IgD-negative memory B cell (primary cell): ENCODE measurements around the gene CAV1. TPM values are rescaled to one million over a fixed set of nuclear protein-coding genes. Genes with fewer than 3 reads are reported as not detected.
"Not testable (repeated sequence)": the region's sequence is repeated elsewhere in the genome, so short reads cannot be mapped to it uniquely, and the experiment has no call there.

Experiments
- H3K27ac Mint-ChIP-seq, 3 donors: one replicate each; pipeline ENCODE4 v1.8.0; 2020 to 2022; ENCODE audit warnings: mild to moderate bottlenecking in 3 of 3, mixed read lengths in 3 of 3, moderate library complexity in 1 of 3
- H3K27me3 Mint-ChIP-seq: one replicate; pipeline ENCODE4 v1.8.0; 2021; ENCODE audit warnings: mixed read lengths
- H3K36me3 Mint-ChIP-seq: one replicate; pipeline ENCODE4 v1.8.0; 2020; ENCODE audit warnings: mild to moderate bottlenecking, mixed read lengths
- H3K4me1 Mint-ChIP-seq, 3 donors: one replicate each; pipeline ENCODE4 v1.8.0; 2020 to 2022; ENCODE audit warnings: mixed read lengths in 3 of 3, mild to moderate bottlenecking in 1 of 3
- H3K4me3 Mint-ChIP-seq, 4 donors: one replicate each; pipeline ENCODE4 v1.8.0; 2020 to 2022; ENCODE audit warnings: mild to moderate bottlenecking in 4 of 4, mixed read lengths in 4 of 4, moderate library complexity in 3 of 4
- H3K9me3 Mint-ChIP-seq, 3 donors: one replicate each; pipeline ENCODE4 v1.8.0; 2020 to 2021; ENCODE audit warnings: mixed read lengths in 3 of 3, mild to moderate bottlenecking in 1 of 3
- polyA plus RNA-seq: library from polyadenylated mRNA; unstranded; fragments of 300-500 nt; fragmentation: Illumina TruSeq; gene quantifications from one replicate; pipeline ENCODE4 v1.2.3, GENCODE V29; 2021

Gene CAV1, protein sequence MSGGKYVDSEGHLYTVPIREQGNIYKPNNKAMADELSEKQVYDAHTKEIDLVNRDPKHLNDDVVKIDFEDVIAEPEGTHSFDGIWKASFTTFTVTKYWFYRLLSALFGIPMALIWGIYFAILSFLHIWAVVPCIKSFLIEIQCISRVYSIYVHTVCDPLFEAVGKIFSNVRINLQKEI
- polyA plus RNA-seq: 2.3 TPM

DNA sequence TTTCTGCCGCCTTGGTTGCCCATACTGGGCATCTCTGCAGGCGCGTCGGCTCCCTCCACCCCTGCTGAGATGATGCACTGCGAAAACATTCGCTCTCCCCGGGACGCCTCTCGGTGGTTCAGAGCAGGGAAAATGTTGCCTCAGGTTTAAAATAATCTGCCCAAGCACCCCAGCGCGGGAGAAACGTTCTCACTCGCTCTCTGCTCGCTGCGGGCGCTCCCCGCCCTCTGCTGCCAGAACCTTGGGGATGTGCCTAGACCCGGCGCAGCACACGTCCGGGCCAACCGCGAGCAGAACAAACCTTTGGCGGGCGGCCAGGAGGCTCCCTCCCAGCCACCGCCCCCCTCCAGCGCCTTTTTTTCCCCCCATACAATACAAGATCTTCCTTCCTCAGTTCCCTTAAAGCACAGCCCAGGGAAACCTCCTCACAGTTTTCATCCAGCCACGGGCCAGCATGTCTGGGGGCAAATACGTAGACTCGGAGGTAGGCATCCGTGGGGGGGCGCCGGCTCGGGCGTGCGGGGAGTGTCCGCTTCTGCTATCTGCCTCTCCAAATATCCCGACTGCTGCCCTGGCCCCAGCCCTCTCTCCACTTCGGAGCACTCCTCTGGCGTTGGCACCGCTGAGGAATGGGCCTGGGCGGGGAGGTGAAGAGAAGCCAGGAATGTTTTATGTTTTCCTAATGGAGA, at the start of gene CAV1:
Gene CAV1 (plus strand): TSS at position 428 of the 689 bp plus-strand sequence. CDS start 27 bp downstream, at position 455.
- Mint-ChIP-seq H3K27ac (peak within 1 kb of the TSS in 1 of 3 donors; percentile 88), H3K27me3 (peaks cover 25% of the 10 kb centered on the region), H3K4me3 (peak within 1 kb of the TSS; percentile 86 to 97 (median 93)), H3K4me1 (peaks cover 7 to 12% (median 9%) of the 10 kb centered on the region in 3 donors), H3K9me3 (no peaks in the 10 kb centered on the region), H3K36me3 (no peaks in the 10 kb centered on the region)

DNA sequence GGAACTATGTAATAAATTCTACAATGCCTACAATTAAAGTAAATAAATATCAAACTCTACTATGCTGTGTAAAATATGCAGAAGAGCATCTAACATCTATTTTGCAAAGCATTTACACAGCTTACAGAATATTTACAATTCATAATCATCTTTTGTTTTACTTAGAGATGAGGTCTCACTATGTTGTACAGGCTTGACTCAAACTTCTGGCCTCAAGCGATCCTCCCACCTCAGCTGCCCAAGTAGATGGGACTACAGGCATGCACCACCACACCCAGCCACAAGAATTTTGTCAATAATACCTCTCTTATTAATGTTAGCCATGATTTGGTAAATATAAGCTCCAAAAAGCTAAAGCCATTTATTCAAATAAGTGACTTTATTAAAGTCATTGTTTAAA, 47.2 kb upstream of the CAV1 start:
- Mint-ChIP-seq H3K27me3 (peaks cover 11% of the 10 kb centered on the region), H3K36me3 (no peaks in the 10 kb centered on the region), H3K27ac (no peak overlapping the region), H3K9me3 (peaks cover 3 to 8% (median 7%) of the 10 kb centered on the region in 3 donors), H3K4me3 (no peak overlapping the region), H3K4me1 (no peaks in the 10 kb centered on the region)

DNA sequence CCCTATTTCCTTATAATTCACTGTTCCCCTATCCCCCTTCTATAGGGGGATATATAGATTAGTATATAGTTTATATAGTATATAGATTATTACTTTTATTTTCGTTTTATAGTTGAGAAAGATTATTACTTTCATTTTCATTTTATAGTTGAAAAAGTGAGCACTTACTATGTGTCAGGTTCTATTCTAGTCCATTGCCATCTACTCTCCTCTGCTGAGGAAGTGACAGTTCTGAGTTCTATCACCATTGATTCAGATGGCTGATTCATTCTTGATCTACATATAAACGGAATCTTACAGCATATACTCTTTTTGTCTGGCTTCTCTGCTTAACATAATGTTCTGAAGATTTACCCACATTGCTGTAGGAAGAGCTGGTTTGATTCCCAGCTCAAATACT, 46.0 kb upstream of the CAV1 start:
- H3K27me3 Mint-ChIP-seq: peaks cover 7% of the 10 kb centered on the region
- no peaks in the 10 kb centered on the region for H3K4me1 Mint-ChIP-seq
- H3K9me3 Mint-ChIP-seq: peaks cover 7 to 8% (median 7%) of the 10 kb centered on the region in 3 donors
- H3K27ac Mint-ChIP-seq: no peak overlapping the region
- H3K36me3 Mint-ChIP-seq: no peaks in the 10 kb centered on the region
- no peak overlapping the region for H3K4me3 Mint-ChIP-seq

DNA sequence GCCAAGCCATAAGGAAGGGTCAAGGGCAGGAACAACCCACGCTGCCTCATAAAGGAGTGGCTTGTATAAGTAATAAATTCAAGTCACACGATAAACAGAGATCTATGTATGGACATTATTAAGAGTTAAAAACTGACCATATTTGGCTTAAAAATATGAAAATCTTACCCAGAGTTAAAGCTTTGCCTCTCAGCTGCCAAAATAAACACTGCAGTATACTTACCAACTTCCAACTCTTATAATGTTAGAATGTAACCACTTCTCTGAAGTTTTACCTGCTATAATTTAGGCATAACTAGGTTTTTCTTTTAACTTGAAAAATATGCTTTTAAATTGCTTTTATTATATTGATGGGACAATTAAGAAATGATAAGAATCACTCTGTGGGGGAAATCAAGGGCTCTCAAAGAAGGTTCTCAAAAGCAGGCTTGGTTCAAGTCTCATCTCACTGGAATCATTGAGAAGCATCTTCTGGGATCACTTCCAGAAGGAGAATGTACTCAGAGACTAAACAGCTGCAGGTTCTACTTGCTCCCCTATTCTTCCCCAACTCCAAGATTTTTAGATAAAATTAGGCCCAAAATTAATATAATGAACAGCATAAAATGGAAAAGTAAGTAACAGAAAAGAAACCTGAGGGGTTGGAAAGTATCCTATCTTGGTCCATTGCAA, 41.4 kb upstream of the CAV1 start:
- H3K4me3 Mint-ChIP-seq: no peak overlapping the region
- H3K36me3 Mint-ChIP-seq: peaks cover 1% of the 10 kb centered on the region
- H3K9me3 Mint-ChIP-seq: peaks cover 0 to 3% (median 3%) of the 10 kb centered on the region in 3 donors
- H3K27ac Mint-ChIP-seq: no peak overlapping the region
- no peaks in the 10 kb centered on the region for H3K4me1 Mint-ChIP-seq
- H3K27me3 Mint-ChIP-seq: peaks cover 10% of the 10 kb centered on the region

GRCh38 chr7:116484389-116484788, 40.4 kb upstream of the CAV1 start:
- not testable (repeated sequence) for H3K27ac Mint-ChIP-seq, H3K36me3 Mint-ChIP-seq, H3K9me3 Mint-ChIP-seq, H3K4me3 Mint-ChIP-seq, H3K4me1 Mint-ChIP-seq
- peaks cover 10% of the 10 kb centered on the region for H3K27me3 Mint-ChIP-seq

- Mint-ChIP-seq H3K36me3 (peaks cover 1% of the 10 kb centered on the region), H3K4me1 (no peaks in the 10 kb centered on the region), H3K27ac (no peak overlapping the region), H3K9me3 (peaks cover 0 to under 1% (median 0%) of the 10 kb centered on the region in 3 donors), H3K27me3 (peaks cover 14% of the 10 kb centered on the region), H3K4me3 (no peak overlapping the region)
These were observed 36.8 kb upstream of the CAV1 start for GRCh38 chr7:116487907-116488521.

- no peaks in the 10 kb centered on the region for H3K4me1 Mint-ChIP-seq
- no peak overlapping the region for H3K4me3 Mint-ChIP-seq
- peaks cover 10% of the 10 kb centered on the region for H3K27me3 Mint-ChIP-seq
- H3K36me3 Mint-ChIP-seq: no peaks in the 10 kb centered on the region
- no peak overlapping the region for H3K27ac Mint-ChIP-seq
- no peaks in the 10 kb centered on the region for H3K9me3 Mint-ChIP-seq
These were observed 34.5 kb upstream of the CAV1 start for GRCh38 chr7:116490351-116490750.

- Mint-ChIP-seq H3K27ac (no peak overlapping the region), H3K9me3 (no peaks in the 10 kb centered on the region), H3K36me3 (no peaks in the 10 kb centered on the region), H3K4me1 (no peaks in the 10 kb centered on the region), H3K4me3 (no peak overlapping the region), H3K27me3 (peaks cover 11% of the 10 kb centered on the region)
These were observed 32.8 kb upstream of the CAV1 start for GRCh38 chr7:116491887-116492653.

DNA sequence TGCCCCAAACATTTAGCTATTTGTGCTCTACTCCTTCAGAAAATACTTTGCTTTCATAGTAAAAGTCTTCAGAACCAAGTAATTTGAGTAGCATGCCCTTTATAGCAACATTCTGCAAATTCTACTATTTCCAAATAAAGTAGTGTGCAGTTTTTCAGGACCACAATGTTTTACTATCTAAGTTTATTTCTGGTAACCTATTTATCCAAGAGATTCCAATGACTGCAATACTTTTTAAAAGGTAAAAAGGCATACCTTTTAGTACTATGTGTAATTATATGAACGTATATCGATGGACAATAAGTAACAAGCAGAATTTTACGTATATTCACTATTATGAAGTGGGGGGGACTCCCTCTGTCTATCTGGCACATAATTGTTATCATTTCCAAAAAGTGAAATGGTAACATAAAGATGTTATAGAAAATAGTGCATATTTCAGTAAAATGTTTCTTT, 32.2 kb upstream of the CAV1 start:
- H3K36me3 Mint-ChIP-seq: no peaks in the 10 kb centered on the region
- no peak overlapping the region for H3K27ac Mint-ChIP-seq
- no peak overlapping the region for H3K4me3 Mint-ChIP-seq
- no peaks in the 10 kb centered on the region for H3K4me1 Mint-ChIP-seq
- H3K27me3 Mint-ChIP-seq: peaks cover 11% of the 10 kb centered on the region
- no peaks in the 10 kb centered on the region for H3K9me3 Mint-ChIP-seq

GRCh38 chr7:116493449-116493848, 31.4 kb upstream of the CAV1 start:
- no peak overlapping the region for H3K4me3 Mint-ChIP-seq
- no peaks in the 10 kb centered on the region for H3K36me3 Mint-ChIP-seq
- no peaks in the 10 kb centered on the region for H3K9me3 Mint-ChIP-seq
- H3K27ac Mint-ChIP-seq: no peak overlapping the region
- H3K27me3 Mint-ChIP-seq: peaks cover 16% of the 10 kb centered on the region
- H3K4me1 Mint-ChIP-seq: peaks cover 0 to 4% (median 3%) of the 10 kb centered on the region in 3 donors

DNA sequence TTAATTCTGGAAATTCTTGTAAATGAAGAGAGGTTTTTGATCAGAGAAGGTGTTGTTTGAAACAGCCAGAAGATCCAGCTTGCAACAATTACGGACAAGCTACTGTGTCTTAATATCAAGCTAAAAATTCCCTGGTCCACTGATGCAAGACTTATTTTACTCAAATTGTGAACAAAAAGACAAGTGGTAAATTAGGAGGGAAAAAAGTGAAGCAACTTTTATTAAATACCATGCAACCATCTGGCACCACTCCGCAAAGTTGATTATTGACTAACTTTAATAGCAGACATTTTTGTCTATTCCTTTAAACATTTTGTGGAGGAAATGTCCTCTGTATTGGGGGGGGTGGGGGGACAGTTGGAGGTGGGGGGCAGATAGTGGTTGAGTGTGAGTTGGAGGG, 30.4 kb upstream of the CAV1 start:
- peaks cover 23% of the 10 kb centered on the region for H3K27me3 Mint-ChIP-seq
- H3K36me3 Mint-ChIP-seq: no peaks in the 10 kb centered on the region
- no peak overlapping the region for H3K4me3 Mint-ChIP-seq
- H3K27ac Mint-ChIP-seq: no peak overlapping the region
- no peaks in the 10 kb centered on the region for H3K9me3 Mint-ChIP-seq
- peaks cover 1 to 7% (median 4%) of the 10 kb centered on the region in 3 donors for H3K4me1 Mint-ChIP-seq

- peaks cover 7 to 12% (median 9%) of the 10 kb centered on the region in 3 donors for H3K4me1 Mint-ChIP-seq
- no peak overlapping the region for H3K4me3 Mint-ChIP-seq
- no peaks in the 10 kb centered on the region for H3K36me3 Mint-ChIP-seq
- H3K27ac Mint-ChIP-seq: no peak overlapping the region
- H3K9me3 Mint-ChIP-seq: no peaks in the 10 kb centered on the region
- peaks cover 29% of the 10 kb centered on the region for H3K27me3 Mint-ChIP-seq
These were observed 29.1 kb upstream of the CAV1 start for GRCh38 chr7:116495736-116496135.

- Mint-ChIP-seq H3K27me3 (peaks cover 31% of the 10 kb centered on the region), H3K36me3 (no peaks in the 10 kb centered on the region), H3K9me3 (no peaks in the 10 kb centered on the region), H3K27ac (no peak overlapping the region), H3K4me3 (no peak overlapping the region), H3K4me1 (peaks cover 9 to 13% (median 9%) of the 10 kb centered on the region in 3 donors)
These were observed 28.2 kb upstream of the CAV1 start for GRCh38 chr7:116496653-116497052.

DNA sequence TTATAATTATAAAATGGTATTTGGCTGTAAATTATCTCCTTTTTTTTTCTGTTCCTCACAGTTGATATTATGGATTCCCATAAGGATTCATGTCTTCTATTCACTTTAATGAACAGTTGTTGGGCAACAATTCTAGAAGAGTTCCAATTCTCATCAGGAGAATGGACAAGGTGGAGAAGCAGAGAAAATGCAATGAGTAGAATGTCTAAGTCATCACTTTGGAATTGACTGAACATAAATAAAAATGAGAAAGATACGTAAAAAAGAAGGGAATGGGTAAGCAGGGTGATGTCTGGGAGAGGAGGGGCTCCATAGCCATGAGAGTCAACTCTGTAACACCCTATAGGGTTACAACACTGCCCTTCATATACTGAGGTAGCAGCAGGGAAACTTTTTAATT, 27.1 kb upstream of the CAV1 start:
- peak overlapping the region in 1 of 4 donors; percentile 56 for H3K4me3 Mint-ChIP-seq
- peaks cover 29% of the 10 kb centered on the region for H3K27me3 Mint-ChIP-seq
- no peaks in the 10 kb centered on the region for H3K36me3 Mint-ChIP-seq

More for the DNA sequence above, 27.1 kb upstream of the CAV1 start:
- Mint-ChIP-seq H3K4me1 (peaks cover 9 to 13% (median 9%) of the 10 kb centered on the region in 3 donors), H3K27ac (no peak overlapping the region), H3K9me3 (no peaks in the 10 kb centered on the region)
